HL-60/S4 treated with retinoic acid at 250 ng/mL for 4 days and 3 days (cell line): ENCODE measurements around the gene MPV17L.
"Not testable (repeated sequence)": the region's sequence is repeated elsewhere in the genome, so short reads cannot be mapped to it uniquely, and the experiment has no call there.

ENCODE experiments used
- in situ Hi-C: fragments of 300-500 bp; cut with MboI; formaldehyde crosslinking; loops from 2 replicates; pipeline ENCODE4 v1.7.0; 2022; ENCODE audit warnings: low sequenced_read_pairs

Gene MPV17L

GRCh38 chr16:15407756-15408155 lies 12.2 kb downstream of the MPV17L start:
- in situ Hi-C loops: not testable (repeated sequence)

- in situ Hi-C loops: not testable (repeated sequence)
Observed at GRCh38 chr16:15409476-15409875, 13.9 kb downstream of the MPV17L start.

GRCh38 chr16:15415511-15415985 lies 20.0 kb downstream of the MPV17L start:
- in situ Hi-C loops: no loop called here

- in situ Hi-C loops: no loop called here
Observed at GRCh38 chr16:15417197-15417596, 21.6 kb downstream of the MPV17L start.

- in situ Hi-C loops: no loop called here
Observed at GRCh38 chr16:15418206-15418605, 22.7 kb downstream of the MPV17L start.

GRCh38 chr16:15421696-15422095 lies 26.1 kb downstream of the MPV17L start:
- in situ Hi-C loops: not testable (repeated sequence)

- in situ Hi-C loops: no loop called here
Observed at GRCh38 chr16:15422222-15422621, 26.7 kb downstream of the MPV17L start.

GRCh38 chr16:15425861-15426260 lies 30.3 kb downstream of the MPV17L start:
- in situ Hi-C loops: no loop called here

- in situ Hi-C loops: no loop called here
Observed at GRCh38 chr16:15426796-15427195, 31.2 kb downstream of the MPV17L start.

GRCh38 chr16:15427648-15428239 lies 32.2 kb downstream of the MPV17L start:
- in situ Hi-C loops: no loop called here

GRCh38 chr16:15430884-15431283 lies 35.3 kb downstream of the MPV17L start:
- in situ Hi-C loops: not testable (repeated sequence)

- in situ Hi-C loops: no loop called here
Observed at GRCh38 chr16:15434079-15434424, 38.5 kb downstream of the MPV17L start.

GRCh38 chr16:15434425-15435215 lies 39.1 kb downstream of the MPV17L start, which contains the start of gene BMERB1:
Gene BMERB1, plus strand, starts transcription at chr16:15434588. Its CDS starts 66 bp downstream, at chr16:15434654.
- in situ Hi-C loops: no loop called here

GRCh38 chr16:15435216-15435864 lies 39.8 kb downstream of the MPV17L start:
- in situ Hi-C loops: no loop called here

- in situ Hi-C loops: no loop called here
Observed at GRCh38 chr16:15439102-15439501, 43.5 kb downstream of the MPV17L start.

GRCh38 chr16:15439521-15439920 lies 44.0 kb downstream of the MPV17L start:
- in situ Hi-C loops: no loop called here

- in situ Hi-C loops: no loop called here
Observed at GRCh38 chr16:15440852-15441251, 45.3 kb downstream of the MPV17L start.

GRCh38 chr16:15442140-15442539 lies 46.6 kb downstream of the MPV17L start:
- in situ Hi-C loops: not testable (repeated sequence)

GRCh38 chr16:15443753-15444152 lies 48.2 kb downstream of the MPV17L start:
- in situ Hi-C loops: no loop called here

- in situ Hi-C loops: no loop called here
Observed at GRCh38 chr16:15444264-15444663, 48.7 kb downstream of the MPV17L start.

- in situ Hi-C loops: no loop called here
Observed at GRCh38 chr16:15445450-15445849, 49.9 kb downstream of the MPV17L start.

GRCh38 chr16:15446901-15447300 lies 51.3 kb downstream of the MPV17L start:
- in situ Hi-C loops: no loop called here
